Bronchial epithelial cell (primary cell): Measurements from ENCODE around the gene STAT3. TPM values are rescaled to one million over a fixed set of nuclear protein-coding genes. Genes with fewer than 3 reads are reported as not detected.

Experiments
- DNase-seq: peaks from one replicate; pipeline ENCODE4 v3.0.0-alpha.2; 2010; ENCODE audit warnings: low read depth
- FAIRE-seq: peaks from 2 replicates; lab custom pipeline; 2011; peaks lifted over from hg19 to GRCh38; lab: Jason Lieb, UNC
- H3K27me3 ChIP-seq: 2 replicates; pipeline ENCODE4 v1.5.1; 2011; ENCODE audit warnings: low read length; ENCODE audit not compliant: control insufficient read depth, insufficient read depth
- H3K36me3 ChIP-seq: 2 replicates; pipeline ENCODE4 v1.5.1; 2011; ENCODE audit warnings: low read length; ENCODE audit not compliant: control insufficient read depth, insufficient read depth
- H3K4me3 ChIP-seq: 2 replicates; pipeline ENCODE4 v1.5.1; 2011; ENCODE audit warnings: mild to moderate bottlenecking, low read depth, low read length, control low read depth
- total RNA-seq: library from RNA; depleted of rRNA; stranded (reverse); fragments of >200 nt; gene quantifications from 2 replicates; pipeline ENCODE4 v1.2.1, GENCODE V29; 2014
- TF ChIP-seq, protein P1 (sequence below): IDR thresholded peaks from 2 replicates; pipeline ENCODE4 v1.5.1; 2011; ENCODE audit warnings: mild to moderate bottlenecking, moderate library complexity, low read length, control low read depth, inconsistent platforms; ENCODE audit not compliant: insufficient read depth, severe bottlenecking

STAT3 gene
- total RNA-seq, 1 donor from 2014 or later, result 40.0 TPM

DNA sequence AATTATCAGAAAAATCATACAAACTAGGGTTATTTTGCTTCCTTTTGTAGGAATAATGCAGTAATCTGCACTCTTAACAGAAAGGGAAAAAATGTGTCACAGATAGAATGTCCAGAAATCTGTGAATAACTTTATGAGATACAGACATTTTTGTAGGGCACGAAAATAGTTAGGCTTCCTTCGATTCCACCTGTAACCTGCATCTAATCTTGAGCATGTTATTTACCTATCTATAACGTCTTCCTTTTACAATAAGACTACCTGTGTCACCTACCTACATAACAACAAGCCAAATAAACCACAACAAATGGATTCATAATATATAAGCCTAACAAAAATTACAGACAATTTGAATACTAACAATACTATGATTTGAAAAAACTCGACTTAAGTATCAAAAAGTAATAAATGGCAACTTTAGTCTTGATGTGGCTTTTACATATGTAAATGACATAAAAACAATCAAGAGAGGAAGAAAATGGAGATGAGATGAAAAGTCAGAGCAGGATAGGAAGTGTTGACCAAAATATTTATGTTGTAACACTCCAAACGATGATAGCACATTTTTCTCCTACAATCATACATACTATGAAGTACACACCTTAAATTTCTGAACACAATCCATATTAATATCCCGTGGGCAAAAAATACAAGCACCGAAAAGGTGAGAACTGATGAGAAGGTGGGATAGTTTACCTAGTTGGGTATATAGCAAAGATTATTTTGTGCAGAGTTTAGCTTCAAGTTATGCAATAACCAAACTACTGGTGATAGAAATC lies 114.6 kb downstream of the STAT3 start:
- no peak overlapping the region for H3K4me3 ChIP-seq
- H3K27me3 ChIP-seq, result no peaks in the 10 kb centered on the region
- H3K36me3 ChIP-seq, result no peaks in the 10 kb centered on the region
- no peak for FAIRE-seq
- no peak for DNase-seq
- TF ChIP-seq, protein P1, sequence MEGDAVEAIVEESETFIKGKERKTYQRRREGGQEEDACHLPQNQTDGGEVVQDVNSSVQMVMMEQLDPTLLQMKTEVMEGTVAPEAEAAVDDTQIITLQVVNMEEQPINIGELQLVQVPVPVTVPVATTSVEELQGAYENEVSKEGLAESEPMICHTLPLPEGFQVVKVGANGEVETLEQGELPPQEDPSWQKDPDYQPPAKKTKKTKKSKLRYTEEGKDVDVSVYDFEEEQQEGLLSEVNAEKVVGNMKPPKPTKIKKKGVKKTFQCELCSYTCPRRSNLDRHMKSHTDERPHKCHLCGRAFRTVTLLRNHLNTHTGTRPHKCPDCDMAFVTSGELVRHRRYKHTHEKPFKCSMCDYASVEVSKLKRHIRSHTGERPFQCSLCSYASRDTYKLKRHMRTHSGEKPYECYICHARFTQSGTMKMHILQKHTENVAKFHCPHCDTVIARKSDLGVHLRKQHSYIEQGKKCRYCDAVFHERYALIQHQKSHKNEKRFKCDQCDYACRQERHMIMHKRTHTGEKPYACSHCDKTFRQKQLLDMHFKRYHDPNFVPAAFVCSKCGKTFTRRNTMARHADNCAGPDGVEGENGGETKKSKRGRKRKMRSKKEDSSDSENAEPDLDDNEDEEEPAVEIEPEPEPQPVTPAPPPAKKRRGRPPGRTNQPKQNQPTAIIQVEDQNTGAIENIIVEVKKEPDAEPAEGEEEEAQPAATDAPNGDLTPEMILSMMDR, result no peak

GRCh38 chr17:42272162-42272907 lies 115.9 kb downstream of the STAT3 start:
- TF ChIP-seq, protein P1, result no peak
- Histone ChIP-seq H3K27me3 (no peaks in the 10 kb centered on the region), H3K36me3 (no peaks in the 10 kb centered on the region), H3K4me3 (no peak overlapping the region)
- FAIRE-seq (no peak), DNase-seq (no peak)

DNA sequence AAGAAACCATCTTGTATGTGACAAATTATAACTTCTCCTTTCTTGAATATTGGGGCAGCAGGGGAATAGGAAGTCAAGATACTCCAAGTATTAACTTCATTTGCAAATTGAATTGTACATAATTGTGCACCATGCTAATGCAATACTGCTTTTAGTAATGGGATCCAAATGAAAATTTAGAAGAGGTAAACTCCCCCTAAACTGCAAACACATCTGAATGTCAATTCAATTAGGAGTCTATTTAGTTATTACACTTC lies 116.5 kb downstream of the STAT3 start:
- FAIRE-seq (no peak), DNase-seq (no peak)
- Histone ChIP-seq H3K36me3 (no peaks in the 10 kb centered on the region), H3K27me3 (no peaks in the 10 kb centered on the region), H3K4me3 (no peak overlapping the region)
- TF ChIP-seq, protein P1, result no peak

DNA sequence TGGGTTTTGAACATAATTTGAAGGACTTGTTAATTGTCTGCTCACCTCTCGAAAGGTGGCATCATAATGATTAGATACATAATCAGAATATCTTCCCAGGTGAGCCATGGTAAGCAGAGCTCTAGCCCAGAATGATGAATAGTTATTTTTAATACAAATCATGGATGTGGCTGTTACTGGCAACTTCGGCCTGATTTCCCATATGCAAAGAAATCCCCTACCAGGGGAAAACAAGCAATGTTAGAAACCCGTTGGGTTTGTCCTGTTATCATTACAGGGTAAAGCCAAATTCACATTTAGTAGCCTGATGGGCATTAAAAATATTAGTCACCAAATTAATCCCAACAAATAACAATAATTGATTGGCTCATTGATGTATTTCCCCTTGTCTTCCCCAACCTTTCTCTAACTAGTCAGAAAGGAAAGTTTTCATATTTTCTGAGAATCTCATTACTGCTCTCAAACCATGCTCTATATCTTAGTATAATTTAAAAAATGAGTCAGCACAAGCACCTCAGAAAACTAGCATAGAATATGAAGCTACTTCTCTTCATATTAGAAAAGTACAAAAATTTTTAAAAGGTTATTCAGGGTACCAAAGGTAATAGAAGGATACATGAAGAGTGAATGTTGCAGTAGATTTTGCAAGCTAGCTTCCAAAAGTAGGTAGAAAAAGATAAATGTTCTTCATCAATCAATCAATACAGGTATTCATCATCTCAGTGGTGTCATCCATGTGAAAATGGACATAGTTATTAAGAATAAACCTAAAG lies 117.0 kb downstream of the STAT3 start:
- no peaks in the 10 kb centered on the region for H3K36me3 ChIP-seq
- TF ChIP-seq, protein P1, result no peak
- FAIRE-seq (no peak), DNase-seq (no peak)
- no peak overlapping the region for H3K4me3 ChIP-seq
- no peaks in the 10 kb centered on the region for H3K27me3 ChIP-seq

DNA sequence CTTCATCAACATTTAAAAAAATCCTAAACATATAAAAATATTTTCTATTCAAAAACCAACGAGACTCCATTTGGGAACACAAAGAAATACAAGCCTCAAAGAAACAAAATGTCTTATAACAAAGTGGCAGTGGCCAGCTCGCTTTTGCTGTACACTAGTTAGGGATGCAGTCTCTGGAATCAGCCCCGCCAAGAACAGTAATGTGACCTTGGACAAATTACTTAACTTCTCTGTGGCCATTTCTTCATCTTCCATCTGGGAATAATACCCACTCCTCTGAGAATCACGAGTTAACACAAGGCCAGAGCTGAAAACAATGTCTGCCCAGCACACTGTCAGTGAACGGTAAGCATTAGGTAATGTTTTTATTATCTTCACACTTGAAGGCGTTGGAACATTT lies 117.6 kb downstream of the STAT3 start:
- H3K36me3 ChIP-seq, result no peaks in the 10 kb centered on the region
- TF ChIP-seq, protein P1, result no peak
- no peaks in the 10 kb centered on the region for H3K27me3 ChIP-seq
- H3K4me3 ChIP-seq, result no peak overlapping the region
- FAIRE-seq (no peak), DNase-seq (no peak)
